SK-N-SH (cell line): ENCODE data around the gene TMEM126B. TPM values are rescaled to one million over a fixed set of nuclear protein-coding genes. Genes with fewer than 3 reads are reported as not detected.

Experiments used
- CTCF ChIA-PET: fragments of 300-600, 350-600 bp; formaldehyde crosslinking; extraction: SDS; loops from one replicate; lab custom pipeline; 2021; lab: Yijun Ruan, JAX
- POLR2A ChIA-PET: fragments of 350-600 bp; sonication (Branson Sonifier 250); formaldehyde crosslinking; extraction: SDS; loops from one replicate; lab custom pipeline; 2020; ENCODE audit warnings: antibody characterized with exemption, inconsistent platforms; lab: Yijun Ruan, JAX
- DNase-seq: peaks from one replicate; pipeline ENCODE4 v3.0.0; 2012
- H2AFZ ChIP-seq: fragments of 200-600 bp; sonication (generic); 2 replicates; pipeline ENCODE4 v1.8.1; 2016; ENCODE audit warnings: antibody characterized with exemption, mild to moderate bottlenecking, low read depth
- H3F3A ChIP-seq: fragments of 200-600 bp; sonication (generic); replicated peaks from 2 replicates; pipeline ENCODE3; 2016; ENCODE audit warnings: antibody characterized with exemption, mild to moderate bottlenecking; ENCODE audit not compliant: insufficient read depth
- H3K27ac ChIP-seq, 2 experiments: fragments of 200-500 bp in 1 of 2; fragments of 200-600 bp in 1 of 2; sonication (Bioruptor generic) in 1 of 2; sonication (generic), shearing (Covaris generic) in 1 of 2; 2 replicates each; pipeline versions ENCODE4 v1.5.1 to v1.6.1; 2014 to 2016; ENCODE audit warnings: low read depth in 2 of 2, inconsistent platforms in 1 of 2, low read length in 1 of 2, mild to moderate bottlenecking in 1 of 2, mixed read lengths in 1 of 2
- H3K27me3 ChIP-seq: fragments of 200-600 bp; sonication (generic), shearing (Covaris generic); 2 replicates; pipeline ENCODE4 v1.6.1; 2016; ENCODE audit warnings: mixed run types; ENCODE audit not compliant: insufficient read depth
- H3K36me3 ChIP-seq, 2 experiments: fragments of 200-500 bp in 1 of 2; fragments of 200-600 bp in 1 of 2; sonication (Bioruptor generic) in 1 of 2; sonication (generic) in 1 of 2; replicated peaks in 1 of 2; 2 replicates each; pipeline versions ENCODE3 to v1.5.1; 2014 to 2016; ENCODE audit warnings: low read length in 1 of 2, mild to moderate bottlenecking in 1 of 2; ENCODE audit not compliant: insufficient read depth in 2 of 2, control insufficient read depth in 1 of 2
- H3K4me1 ChIP-seq, 2 experiments: fragments of 200-500 bp in 1 of 2; fragments of 200-600 bp in 1 of 2; sonication (Bioruptor generic) in 1 of 2; sonication (generic), shearing (Covaris generic) in 1 of 2; 2 replicates each; pipeline versions ENCODE4 v1.5.1 to v1.6.1; 2014 to 2016; ENCODE audit warnings: low read depth in 1 of 2, low read length in 1 of 2, mixed run types in 1 of 2; ENCODE audit not compliant: insufficient read depth in 2 of 2, control insufficient read depth in 1 of 2
- H3K4me2 ChIP-seq: fragments of 200-600 bp; sonication (generic), shearing (Covaris generic); 2 replicates; pipeline ENCODE4 v1.6.1; 2017; ENCODE audit warnings: mixed run types
- H3K4me3 ChIP-seq, 2 experiments: fragments of 200-500 bp in 1 of 2; fragments of 200-600 bp in 1 of 2; sonication (Bioruptor generic) in 1 of 2; sonication (generic), shearing (Covaris generic) in 1 of 2; 2 replicates each; pipeline versions ENCODE4 v1.5.1 to v1.8.1; 2014 to 2016; ENCODE audit warnings: low read depth in 2 of 2, inconsistent platforms in 1 of 2, low read length in 1 of 2, mild to moderate bottlenecking in 1 of 2, mixed read lengths in 1 of 2, moderate library complexity in 1 of 2
- H3K79me2 ChIP-seq: fragments of 200-600 bp; sonication (generic); 2 replicates; pipeline ENCODE4 v1.8.1; 2017; ENCODE audit warnings: mild to moderate bottlenecking; ENCODE audit not compliant: insufficient read depth
- H3K9ac ChIP-seq: fragments of 200-600 bp; sonication (generic); 2 replicates; pipeline ENCODE4 v1.6.1; 2017; ENCODE audit warnings: mixed run types
- H3K9me2 ChIP-seq: fragments of 200-600 bp; sonication (generic); 2 replicates; pipeline ENCODE4 v1.6.1; 2017; ENCODE audit warnings: mixed run types
- H3K9me3 ChIP-seq: fragments of 200-600 bp; sonication (generic); 2 replicates; pipeline ENCODE4 v1.6.1; 2017; ENCODE audit warnings: mixed run types, mild to moderate bottlenecking, moderate library complexity
- H4K20me1 ChIP-seq: fragments of 200-600 bp; sonication (generic); 2 replicates; pipeline ENCODE4 v1.6.1; 2017; ENCODE audit warnings: mild to moderate bottlenecking, mixed run types; ENCODE audit not compliant: insufficient read depth
- CHD2 ChIP-seq: fragments of 150-350 bp; IDR thresholded peaks from 2 replicates; pipeline ENCODE4 v1.6.1; 2018; ENCODE audit warnings: low read length; ENCODE audit not compliant: partially characterized antibody
- ELF1 ChIP-seq: IDR thresholded peaks from 2 replicates; pipeline ENCODE4 v1.4.0; 2012
- EZH2phosphoT487 ChIP-seq: fragments of 200-600 bp; sonication (generic); IDR thresholded peaks from 2 replicates; pipeline ENCODE4 v1.6.1; 2017; ENCODE audit warnings: low read depth, mixed run types, mild to moderate bottlenecking, antibody characterized with exemption, moderate library complexity, borderline replicate concordance
- FOSL2 ChIP-seq: IDR thresholded peaks from 2 replicates; pipeline ENCODE4 v1.4.0; 2012; ENCODE audit warnings: low read depth, mild to moderate bottlenecking, moderate library complexity, borderline replicate concordance
- FOXJ3 ChIP-seq: sonication (generic); formaldehyde crosslinking; IDR thresholded peaks from 2 replicates; pipeline ENCODE4 v1.5.1; 2020; ENCODE audit warnings: mild to moderate bottlenecking, missing genetic modification reagents
- GATA2 ChIP-seq: sonication (generic); formaldehyde crosslinking; IDR thresholded peaks from 2 replicates; pipeline ENCODE4 v1.5.0; 2020; ENCODE audit warnings: mild to moderate bottlenecking, missing genetic modification reagents
- MXI1 ChIP-seq: IDR thresholded peaks from 2 replicates; pipeline ENCODE4 v1.6.1; 2012; ENCODE audit warnings: mild to moderate bottlenecking, low read depth, low read length, improper control_type of control experiment
- SIN3A ChIP-seq: IDR thresholded peaks from 2 replicates; pipeline ENCODE4 v1.6.1; 2012; ENCODE audit warnings: low read depth, mild to moderate bottlenecking, low read length, moderate library complexity, borderline replicate concordance
- SMC3 ChIP-seq: IDR thresholded peaks from 2 replicates; pipeline ENCODE4 v1.6.1; 2012; ENCODE audit warnings: low read depth, low read length, improper control_type of control experiment
- TAF1 ChIP-seq: IDR thresholded peaks from 2 replicates; pipeline ENCODE4 v1.6.1; 2012; ENCODE audit warnings: low read depth, mild to moderate bottlenecking, low read length, moderate library complexity, borderline replicate concordance
- TCF12 ChIP-seq: IDR thresholded peaks from 2 replicates; pipeline ENCODE4 v1.4.0; 2012
- WGBS: methylation state at CpG from one replicate; pipeline ENCODE4 v1.1.6; 2017; ENCODE audit warnings: low lambda C conversion rate; 5-methylcytosine and 5-hydroxymethylcytosine counted together
- polyA plus RNA-seq, 3 experiments: library from polyadenylated mRNA; depleted of rRNA; stranded (reverse); fragments of >200 nt; gene quantifications; 2 replicates each; pipeline ENCODE4 v1.2.3, GENCODE V29; 2012
- TF ChIP-seq, protein P1 (sequence below): IDR thresholded peaks from 2 replicates; pipeline ENCODE4 v1.4.0; 2012; ENCODE audit warnings: low read depth, borderline replicate concordance
- TF ChIP-seq, protein P2 (sequence below): fragments of 200-600 bp; sonication (generic); IDR thresholded peaks from 2 replicates; pipeline ENCODE4 v1.6.1; 2017; ENCODE audit warnings: antibody characterized with exemption, mild to moderate bottlenecking, moderate library complexity
- TF ChIP-seq, protein P3 (sequence below): IDR thresholded peaks from 2 replicates; pipeline ENCODE4 v1.4.0; 2012; ENCODE audit warnings: low read depth, borderline replicate concordance
- TF ChIP-seq, protein P4 (sequence below): IDR thresholded peaks from 2 replicates; pipeline ENCODE4; 2012
- TF ChIP-seq, protein P5 (sequence below): IDR thresholded peaks from 2 replicates; pipeline ENCODE4 v1.4.0; 2012; ENCODE audit warnings: low read depth
- TF ChIP-seq, protein P6 (sequence below): IDR thresholded peaks from 2 replicates; pipeline ENCODE4 v1.6.1; 2012; ENCODE audit warnings: mild to moderate bottlenecking, low read depth, low read length, moderate library complexity

Gene TMEM126B
- polyA plus RNA-seq, 1 of the 3 experiments (the other 2 are of a cell fraction) = 27.7 TPM

DNA sequence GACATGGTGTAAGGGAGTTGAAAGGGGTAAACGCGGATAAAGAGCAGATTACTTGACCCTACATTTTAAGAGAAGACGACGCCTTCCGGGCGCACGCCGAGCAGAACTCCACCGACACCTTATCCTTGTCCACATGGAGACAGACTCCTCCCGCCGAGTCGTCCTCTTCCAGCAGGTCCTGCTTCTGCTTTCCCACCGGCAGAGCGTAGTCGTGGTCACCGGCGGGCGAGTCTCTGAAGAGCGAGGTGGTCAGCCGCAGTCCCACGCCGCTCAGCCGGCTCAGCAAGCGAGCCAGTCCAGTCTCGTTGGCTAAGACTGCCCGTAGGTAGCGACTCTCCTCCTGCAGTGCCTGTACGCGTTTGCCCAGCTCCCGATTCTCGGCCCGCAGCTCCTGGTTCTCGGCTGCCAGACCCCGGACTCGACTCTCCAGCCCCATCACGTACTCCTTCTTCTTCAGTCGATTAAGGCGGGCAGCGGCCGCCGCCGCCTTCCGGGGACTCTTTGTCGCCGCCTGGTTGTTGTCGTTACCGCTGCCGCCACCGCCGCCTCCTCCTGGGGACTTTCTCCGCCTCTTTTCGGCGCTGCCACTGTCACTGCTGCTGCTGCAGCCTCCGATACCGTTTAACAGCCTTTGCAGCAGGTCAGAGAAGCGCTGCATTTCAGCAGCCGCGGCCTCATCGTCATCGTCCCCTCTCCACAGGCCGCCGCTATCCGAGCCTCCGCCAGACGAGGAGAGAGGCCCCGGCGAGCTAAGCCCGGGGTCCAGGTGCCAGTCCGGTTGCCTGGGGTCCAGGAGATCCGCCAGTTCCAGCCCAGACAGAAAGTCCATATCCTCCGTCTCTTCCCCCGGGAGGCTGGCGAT lies 35.6 kb downstream of the TMEM126B start:
- Histone ChIP-seq H2AFZ (no peak overlapping the region), H3K79me2 (peaks cover 57% of the 10 kb centered on the region), H3K4me2 (peak overlapping the region; percentile 86), H3K27me3 (no peaks in the 10 kb centered on the region), H3K9me2 (0 out of 2 replicates have a peak, but pooled peaks cover 3% of the 10 kb centered on the region), H3K4me1 (peaks cover 14 to 27% of the 10 kb centered on the region in 2 experiments; a peak in 3 of 4 replicates), H3K9ac (peak overlapping the region; percentile 99), H3K4me3 (peak overlapping the region; percentile 94 to 95), H4K20me1 (peaks cover 52% of the 10 kb centered on the region), H3K36me3 (peaks cover 44 to 45% of the 10 kb centered on the region in 2 experiments), H3K9me3 (no peaks in the 10 kb centered on the region), H3F3A (no peaks in the 10 kb centered on the region), H3K27ac (peak overlapping the region; percentile 92 to 95)
- POLR2A ChIA-PET = interaction anchor here (1.3 to 2.9 kb wide), 5 partner anchors 10 to 36 kb away, joined by 4 to 23 read pairs (median 14); partner anchors contain the start of genes CCDC89, DLG2, TMEM126A and TMEM126B
- CTCF ChIA-PET = interaction anchor here (0.8 to 2.9 kb wide), 9 partner anchors 13 to 530 kb away, joined by 3 to 15 read pairs (median 4); partner anchors contain the start of genes CCDC89 and TMEM126A
- DNase-seq = peak; percentile 82
- WGBS = 1% methylated on average over 48 of the region's 73 CpGs
- TF ChIP-seq SMC3 (peak; percentile 14), EZH2phosphoT487 (no peak), GATA2 (no peak), SIN3A (no peak; the same call in 1 of the 2 replicates), CHD2 (peak; percentile 18), ELF1 (0 out of 2 replicates have a peak, but pooled peaks have one; percentile 30), TCF12 (no peak), FOXJ3 (CRISPR knock-in tag) (no peak), TAF1 (no peak), MXI1 (peak; percentile 63; the same call in 1 of the 2 replicates), FOSL2 (no peak)
- TF ChIP-seq, protein P1, sequence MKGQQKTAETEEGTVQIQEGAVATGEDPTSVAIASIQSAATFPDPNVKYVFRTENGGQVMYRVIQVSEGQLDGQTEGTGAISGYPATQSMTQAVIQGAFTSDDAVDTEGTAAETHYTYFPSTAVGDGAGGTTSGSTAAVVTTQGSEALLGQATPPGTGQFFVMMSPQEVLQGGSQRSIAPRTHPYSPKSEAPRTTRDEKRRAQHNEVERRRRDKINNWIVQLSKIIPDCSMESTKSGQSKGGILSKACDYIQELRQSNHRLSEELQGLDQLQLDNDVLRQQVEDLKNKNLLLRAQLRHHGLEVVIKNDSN = no peak
- TF ChIP-seq, protein P2, sequence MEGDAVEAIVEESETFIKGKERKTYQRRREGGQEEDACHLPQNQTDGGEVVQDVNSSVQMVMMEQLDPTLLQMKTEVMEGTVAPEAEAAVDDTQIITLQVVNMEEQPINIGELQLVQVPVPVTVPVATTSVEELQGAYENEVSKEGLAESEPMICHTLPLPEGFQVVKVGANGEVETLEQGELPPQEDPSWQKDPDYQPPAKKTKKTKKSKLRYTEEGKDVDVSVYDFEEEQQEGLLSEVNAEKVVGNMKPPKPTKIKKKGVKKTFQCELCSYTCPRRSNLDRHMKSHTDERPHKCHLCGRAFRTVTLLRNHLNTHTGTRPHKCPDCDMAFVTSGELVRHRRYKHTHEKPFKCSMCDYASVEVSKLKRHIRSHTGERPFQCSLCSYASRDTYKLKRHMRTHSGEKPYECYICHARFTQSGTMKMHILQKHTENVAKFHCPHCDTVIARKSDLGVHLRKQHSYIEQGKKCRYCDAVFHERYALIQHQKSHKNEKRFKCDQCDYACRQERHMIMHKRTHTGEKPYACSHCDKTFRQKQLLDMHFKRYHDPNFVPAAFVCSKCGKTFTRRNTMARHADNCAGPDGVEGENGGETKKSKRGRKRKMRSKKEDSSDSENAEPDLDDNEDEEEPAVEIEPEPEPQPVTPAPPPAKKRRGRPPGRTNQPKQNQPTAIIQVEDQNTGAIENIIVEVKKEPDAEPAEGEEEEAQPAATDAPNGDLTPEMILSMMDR = peak; percentile 47
- TF ChIP-seq, protein P3, sequence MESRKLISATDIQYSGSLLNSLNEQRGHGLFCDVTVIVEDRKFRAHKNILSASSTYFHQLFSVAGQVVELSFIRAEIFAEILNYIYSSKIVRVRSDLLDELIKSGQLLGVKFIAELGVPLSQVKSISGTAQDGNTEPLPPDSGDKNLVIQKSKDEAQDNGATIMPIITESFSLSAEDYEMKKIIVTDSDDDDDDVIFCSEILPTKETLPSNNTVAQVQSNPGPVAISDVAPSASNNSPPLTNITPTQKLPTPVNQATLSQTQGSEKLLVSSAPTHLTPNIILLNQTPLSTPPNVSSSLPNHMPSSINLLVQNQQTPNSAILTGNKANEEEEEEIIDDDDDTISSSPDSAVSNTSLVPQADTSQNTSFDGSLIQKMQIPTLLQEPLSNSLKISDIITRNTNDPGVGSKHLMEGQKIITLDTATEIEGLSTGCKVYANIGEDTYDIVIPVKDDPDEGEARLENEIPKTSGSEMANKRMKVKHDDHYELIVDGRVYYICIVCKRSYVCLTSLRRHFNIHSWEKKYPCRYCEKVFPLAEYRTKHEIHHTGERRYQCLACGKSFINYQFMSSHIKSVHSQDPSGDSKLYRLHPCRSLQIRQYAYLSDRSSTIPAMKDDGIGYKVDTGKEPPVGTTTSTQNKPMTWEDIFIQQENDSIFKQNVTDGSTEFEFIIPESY = no peak
- TF ChIP-seq, protein P4, sequence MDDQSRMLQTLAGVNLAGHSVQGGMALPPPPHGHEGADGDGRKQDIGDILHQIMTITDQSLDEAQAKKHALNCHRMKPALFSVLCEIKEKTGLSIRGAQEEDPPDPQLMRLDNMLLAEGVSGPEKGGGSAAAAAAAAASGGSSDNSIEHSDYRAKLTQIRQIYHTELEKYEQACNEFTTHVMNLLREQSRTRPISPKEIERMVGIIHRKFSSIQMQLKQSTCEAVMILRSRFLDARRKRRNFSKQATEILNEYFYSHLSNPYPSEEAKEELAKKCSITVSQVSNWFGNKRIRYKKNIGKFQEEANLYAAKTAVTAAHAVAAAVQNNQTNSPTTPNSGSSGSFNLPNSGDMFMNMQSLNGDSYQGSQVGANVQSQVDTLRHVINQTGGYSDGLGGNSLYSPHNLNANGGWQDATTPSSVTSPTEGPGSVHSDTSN = no peak
- TF ChIP-seq, protein P5, sequence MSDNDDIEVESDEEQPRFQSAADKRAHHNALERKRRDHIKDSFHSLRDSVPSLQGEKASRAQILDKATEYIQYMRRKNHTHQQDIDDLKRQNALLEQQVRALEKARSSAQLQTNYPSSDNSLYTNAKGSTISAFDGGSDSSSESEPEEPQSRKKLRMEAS = no peak
- TF ChIP-seq, protein P6, sequence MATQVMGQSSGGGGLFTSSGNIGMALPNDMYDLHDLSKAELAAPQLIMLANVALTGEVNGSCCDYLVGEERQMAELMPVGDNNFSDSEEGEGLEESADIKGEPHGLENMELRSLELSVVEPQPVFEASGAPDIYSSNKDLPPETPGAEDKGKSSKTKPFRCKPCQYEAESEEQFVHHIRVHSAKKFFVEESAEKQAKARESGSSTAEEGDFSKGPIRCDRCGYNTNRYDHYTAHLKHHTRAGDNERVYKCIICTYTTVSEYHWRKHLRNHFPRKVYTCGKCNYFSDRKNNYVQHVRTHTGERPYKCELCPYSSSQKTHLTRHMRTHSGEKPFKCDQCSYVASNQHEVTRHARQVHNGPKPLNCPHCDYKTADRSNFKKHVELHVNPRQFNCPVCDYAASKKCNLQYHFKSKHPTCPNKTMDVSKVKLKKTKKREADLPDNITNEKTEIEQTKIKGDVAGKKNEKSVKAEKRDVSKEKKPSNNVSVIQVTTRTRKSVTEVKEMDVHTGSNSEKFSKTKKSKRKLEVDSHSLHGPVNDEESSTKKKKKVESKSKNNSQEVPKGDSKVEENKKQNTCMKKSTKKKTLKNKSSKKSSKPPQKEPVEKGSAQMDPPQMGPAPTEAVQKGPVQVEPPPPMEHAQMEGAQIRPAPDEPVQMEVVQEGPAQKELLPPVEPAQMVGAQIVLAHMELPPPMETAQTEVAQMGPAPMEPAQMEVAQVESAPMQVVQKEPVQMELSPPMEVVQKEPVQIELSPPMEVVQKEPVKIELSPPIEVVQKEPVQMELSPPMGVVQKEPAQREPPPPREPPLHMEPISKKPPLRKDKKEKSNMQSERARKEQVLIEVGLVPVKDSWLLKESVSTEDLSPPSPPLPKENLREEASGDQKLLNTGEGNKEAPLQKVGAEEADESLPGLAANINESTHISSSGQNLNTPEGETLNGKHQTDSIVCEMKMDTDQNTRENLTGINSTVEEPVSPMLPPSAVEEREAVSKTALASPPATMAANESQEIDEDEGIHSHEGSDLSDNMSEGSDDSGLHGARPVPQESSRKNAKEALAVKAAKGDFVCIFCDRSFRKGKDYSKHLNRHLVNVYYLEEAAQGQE = no peak
